ENCODE data around the gene DPH5.
"Not testable (repeated sequence)": the region's sequence is repeated elsewhere in the genome, so short reads cannot be mapped to it uniquely, and the experiment has no call there.

Gene DPH5

GRCh38 chr1:101069158-101069557, 43.6 kb upstream of the DPH5 start:
- Histone ChIP-seq H3K79me2 (ENCODE audit: insufficient read depth, low read length) (0 out of 2 replicates have a peak, but pooled peaks cover 2% of the 10 kb centered on the region), H4K20me1 (ENCODE audit: insufficient read depth, low read length) (no peaks in the 10 kb centered on the region), H3K4me2 (ENCODE audit: insufficient read depth, low read length) (no peak overlapping the region), H3K4me1 (ENCODE audit: insufficient read depth, low read length) (peaks cover 5% of the 10 kb centered on the region; the same call in 1 of the 2 replicates), H3K27ac (ENCODE audit: low read length) (no peak overlapping the region), H3K4me3 (ENCODE audit: low read depth in 1 of 2, low read length in 2 of 2) (no peak overlapping the region), H2AFZ (ENCODE audit: low read depth, low read length) (no peak overlapping the region), H3K27me3 (ENCODE audit: insufficient read depth, low read length, poor library complexity) (no peaks in the 10 kb centered on the region), H3K9me3 (ENCODE audit: insufficient read depth, low read length, severe bottlenecking) (no peaks in the 10 kb centered on the region), H3K9ac (ENCODE audit: low read depth, low read length) (no peak overlapping the region), H3K36me3 (ENCODE audit: insufficient read depth, low read length) (no peaks in the 10 kb centered on the region)
- ATAC-seq (ENCODE audit: insufficient read depth, low read depth) (no peak), DNase-seq (no peak)
- no peak for TF ChIP-seq CTCF (IDR thresholded peaks at IDR 0.05; ENCODE audit: borderline replicate concordance, extremely low read depth, low read length, poor library complexity, severe bottlenecking)
- TF ChIP-seq EZH2 (IDR thresholded peaks at IDR 0.05; ENCODE audit: borderline replicate concordance, low read depth, low read length, severe bottlenecking), result no peak

GRCh38 chr1:101066937-101067335, 41.4 kb upstream of the DPH5 start:
- not testable (repeated sequence) for ATAC-seq (ENCODE audit: insufficient read depth, low read depth); H3K4me2 ChIP-seq (ENCODE audit: insufficient read depth, low read length); H4K20me1 ChIP-seq (ENCODE audit: insufficient read depth, low read length); H3K27ac ChIP-seq (ENCODE audit: low read length); H3K36me3 ChIP-seq (ENCODE audit: insufficient read depth, low read length); H3K4me3 ChIP-seq (ENCODE audit: low read depth in 1 of 2, low read length in 2 of 2); H3K79me2 ChIP-seq (ENCODE audit: insufficient read depth, low read length); H3K9ac ChIP-seq (ENCODE audit: low read depth, low read length); H3K9me3 ChIP-seq (ENCODE audit: insufficient read depth, low read length, severe bottlenecking); DNase-seq; H3K4me1 ChIP-seq (ENCODE audit: insufficient read depth, low read length); H3K27me3 ChIP-seq (ENCODE audit: insufficient read depth, low read length, poor library complexity); H2AFZ ChIP-seq (ENCODE audit: low read depth, low read length)

- Histone ChIP-seq H4K20me1 (ENCODE audit: insufficient read depth, low read length) (no peaks in the 10 kb centered on the region), H3K36me3 (ENCODE audit: insufficient read depth, low read length) (no peaks in the 10 kb centered on the region), H3K27ac (ENCODE audit: low read length) (no peak overlapping the region), H3K4me2 (ENCODE audit: insufficient read depth, low read length) (no peak overlapping the region), H3K9ac (ENCODE audit: low read depth, low read length) (no peak overlapping the region), H3K79me2 (ENCODE audit: insufficient read depth, low read length) (0 out of 2 replicates have a peak, but pooled peaks cover 2% of the 10 kb centered on the region), H3K4me3 (ENCODE audit: low read depth in 1 of 2, low read length in 2 of 2) (no peak overlapping the region), H3K4me1 (ENCODE audit: insufficient read depth, low read length) (peaks cover 5% of the 10 kb centered on the region; the same call in 1 of the 2 replicates), H3K9me3 (ENCODE audit: insufficient read depth, low read length, severe bottlenecking) (no peaks in the 10 kb centered on the region), H3K27me3 (ENCODE audit: insufficient read depth, low read length, poor library complexity) (no peaks in the 10 kb centered on the region), H2AFZ (ENCODE audit: low read depth, low read length) (no peak overlapping the region)
- DNase-seq, result no peak
- TF ChIP-seq CTCF (IDR thresholded peaks at IDR 0.05; ENCODE audit: borderline replicate concordance, extremely low read depth, low read length, poor library complexity, severe bottlenecking) (no peak), EZH2 (IDR thresholded peaks at IDR 0.05; ENCODE audit: borderline replicate concordance, low read depth, low read length, severe bottlenecking) (no peak)
- ATAC-seq (ENCODE audit: insufficient read depth, low read depth), result peak; percentile 50; the same call in 2 of the 3 replicates
Observed at GRCh38 chr1:101066260-101066936, 40.8 kb upstream of the DPH5 start.

GRCh38 chr1:101065575-101065974, 40.0 kb upstream of the DPH5 start:
- DNase-seq (no peak), ATAC-seq (ENCODE audit: insufficient read depth, low read depth) (peak; percentile 53; the same call in 2 of the 3 replicates)
- Histone ChIP-seq H3K4me1 (ENCODE audit: insufficient read depth, low read length) (peaks cover 5% of the 10 kb centered on the region; the same call in 1 of the 2 replicates), H2AFZ (ENCODE audit: low read depth, low read length) (no peak overlapping the region), H3K79me2 (ENCODE audit: insufficient read depth, low read length) (0 out of 2 replicates have a peak, but pooled peaks cover 2% of the 10 kb centered on the region), H3K9me3 (ENCODE audit: insufficient read depth, low read length, severe bottlenecking) (no peaks in the 10 kb centered on the region), H3K4me3 (ENCODE audit: low read depth in 1 of 2, low read length in 2 of 2) (no peak overlapping the region), H4K20me1 (ENCODE audit: insufficient read depth, low read length) (no peaks in the 10 kb centered on the region), H3K4me2 (ENCODE audit: insufficient read depth, low read length) (peak overlapping the region; percentile 3; the same call in 1 of the 2 replicates), H3K9ac (ENCODE audit: low read depth, low read length) (no peak overlapping the region), H3K27ac (ENCODE audit: low read length) (no peak overlapping the region), H3K36me3 (ENCODE audit: insufficient read depth, low read length) (no peaks in the 10 kb centered on the region), H3K27me3 (ENCODE audit: insufficient read depth, low read length, poor library complexity) (no peaks in the 10 kb centered on the region)
- no peak for TF ChIP-seq EZH2 (IDR thresholded peaks at IDR 0.05; ENCODE audit: borderline replicate concordance, low read depth, low read length, severe bottlenecking)
- TF ChIP-seq CTCF (IDR thresholded peaks at IDR 0.05; ENCODE audit: borderline replicate concordance, extremely low read depth, low read length, poor library complexity, severe bottlenecking), result no peak
